G401 (cell line): ENCODE measurements around the gene ZNF558. TPM values are rescaled to one million over a fixed set of nuclear protein-coding genes. Genes with fewer than 3 reads are reported as not detected.
"Not testable (repeated sequence)": the region's sequence is repeated elsewhere in the genome, so short reads cannot be mapped to it uniquely, and the experiment has no call there.

Experiments used
- DNase-seq: peaks from one replicate; pipeline ENCODE4 v3.0.0-alpha.2; 2015; ENCODE audit warnings: low spot score
- in situ Hi-C: cut with HindIII; loops from 2 replicates; pipeline ENCODE4 v1.10.0; 2016; ENCODE audit warnings: low sequenced_read_pairs, mixed read lengths
- total RNA-seq: library from RNA; depleted of rRNA; stranded (reverse); fragments of >200 nt; shearing (Covaris generic); gene quantifications from 2 replicates; pipeline ENCODE4 v1.2.3, GENCODE V29; 2014; rRNA removed

The ZNF558 gene
- total RNA-seq, 1 experiment from 2014 or later = 20.0 TPM

DNA sequence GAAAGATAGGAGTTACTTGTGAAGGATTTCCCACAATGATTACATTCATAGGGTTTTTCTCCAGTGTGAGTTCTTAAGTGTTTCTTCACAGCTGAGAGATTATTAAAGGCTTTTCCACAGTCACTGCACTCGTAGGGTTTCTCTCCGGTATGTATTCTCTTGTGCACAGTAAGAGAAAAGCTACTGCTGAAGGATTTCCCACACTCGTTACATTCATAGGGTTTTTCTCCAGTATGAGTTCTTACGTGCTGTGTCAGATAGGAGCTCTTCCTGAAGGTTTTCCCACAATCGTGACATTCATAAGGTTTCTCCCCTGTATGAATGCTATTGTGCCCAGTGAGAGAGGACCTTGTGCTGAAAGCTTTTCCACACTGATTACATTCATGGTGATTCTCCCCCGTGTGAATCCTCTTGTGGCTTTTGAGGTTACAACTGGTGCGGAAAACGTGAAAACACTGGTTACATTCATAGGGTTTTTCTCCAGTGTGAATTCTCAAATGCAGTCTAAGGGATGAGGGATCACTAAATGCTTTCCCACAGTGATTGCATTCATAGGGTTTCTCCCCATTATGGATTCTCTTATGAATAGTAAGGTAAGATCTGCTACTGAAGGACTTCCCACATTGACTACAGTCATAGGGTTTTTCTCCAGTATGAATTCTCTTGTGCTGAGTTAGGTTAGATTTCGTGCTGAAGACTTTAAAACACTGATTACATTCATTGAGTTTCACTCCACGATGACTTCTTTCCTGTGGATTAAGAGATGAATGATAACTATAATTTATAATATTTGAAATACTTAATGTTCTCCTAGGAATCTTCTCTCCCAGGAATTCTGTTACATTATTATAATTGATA is 20.6 kb downstream of the ZNF558 start:
- in situ Hi-C loops = no loop called here

DNA sequence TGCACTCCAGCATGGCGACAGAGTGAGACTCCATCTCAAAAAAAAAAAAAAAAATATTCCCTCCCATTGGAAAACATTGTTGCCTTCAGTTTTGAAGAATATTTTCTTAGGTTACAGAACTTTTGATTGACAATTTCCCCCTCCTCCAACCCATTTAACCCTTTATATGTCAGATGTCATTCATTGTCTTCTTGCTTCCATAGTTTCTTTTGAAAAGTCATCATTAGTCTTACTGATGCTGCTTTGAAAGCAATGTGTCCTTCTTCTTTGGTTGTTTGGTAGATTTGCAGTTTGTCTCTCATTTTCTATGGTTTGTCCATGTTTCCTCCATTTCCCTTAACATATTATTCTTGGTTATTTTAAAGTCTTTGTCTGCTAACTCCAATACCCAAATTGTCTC is 25.4 kb downstream of the ZNF558 start:
- DNase-seq = no peak
- in situ Hi-C loops = no loop called here

More for the DNA sequence above, 20.6 kb downstream of the ZNF558 start:
- DNase-seq = no peak

DNA sequence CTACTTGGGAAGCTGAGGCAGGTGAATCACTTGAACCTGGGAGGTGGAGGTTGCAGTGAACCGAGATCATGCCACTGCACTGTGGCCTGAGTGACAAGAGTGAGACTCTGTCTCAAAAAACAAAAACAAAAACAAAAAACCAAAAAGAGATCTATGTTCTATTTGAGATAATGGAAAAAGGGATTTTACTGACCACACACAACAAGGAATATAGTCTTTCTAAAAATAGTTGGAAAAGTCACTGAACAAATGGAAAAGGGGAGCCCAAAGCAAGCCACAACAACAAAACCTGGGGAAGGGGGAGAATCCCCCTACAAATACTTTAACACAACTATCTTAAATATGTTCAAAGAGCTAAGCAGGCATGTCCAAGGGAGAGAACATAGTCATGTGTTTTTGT is 37.3 kb downstream of the ZNF558 start:
- in situ Hi-C loops = no loop called here
- no peak for DNase-seq

DNA sequence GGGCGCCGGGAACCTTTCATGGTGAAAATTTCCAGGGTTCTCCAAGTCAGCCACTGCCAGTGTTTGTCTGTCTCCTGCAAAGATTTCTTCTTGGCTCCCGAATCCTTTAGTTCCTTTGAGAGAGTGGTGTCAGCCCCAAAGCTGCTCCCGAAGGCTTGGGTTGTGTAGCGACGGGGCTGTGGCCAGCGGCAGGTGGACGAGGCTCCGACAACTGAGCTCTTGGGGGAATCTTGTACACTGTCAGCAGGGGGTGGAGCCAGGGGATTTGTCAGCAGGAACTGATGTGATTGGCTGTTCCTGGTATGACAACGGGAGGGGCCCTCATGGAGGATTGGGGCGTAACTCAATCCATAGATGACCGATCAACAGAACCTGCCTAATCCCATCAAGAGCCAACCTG is 58.5 kb downstream of the ZNF558 start:
- in situ Hi-C loops, DNase-seq: not testable (repeated sequence)

- in situ Hi-C loops, DNase-seq: not testable (repeated sequence)
Measured at GRCh38 chr19:8769265-8769664, 62.8 kb downstream of the ZNF558 start.

DNA sequence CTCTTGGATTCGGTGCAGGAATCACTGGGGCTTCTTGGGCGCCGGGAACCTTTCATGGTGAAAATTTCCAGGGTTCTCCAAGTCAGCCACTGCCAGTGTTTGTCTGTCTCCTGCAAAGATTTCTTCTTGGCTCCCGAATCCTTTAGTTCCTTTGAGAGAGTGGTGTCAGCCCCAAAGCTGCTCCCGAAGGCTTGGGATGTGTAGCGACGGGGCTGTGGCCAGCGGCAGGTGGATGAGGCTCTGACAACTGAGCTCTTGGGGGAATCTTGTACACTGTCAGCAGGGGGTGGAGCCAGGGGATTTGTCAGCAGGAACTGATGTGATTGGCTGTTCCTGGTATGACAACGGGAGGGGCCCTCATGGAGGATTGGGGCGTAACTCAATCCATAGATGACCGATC is 64.8 kb downstream of the ZNF558 start:
- in situ Hi-C loops, DNase-seq: not testable (repeated sequence)

Other genes with a start within 250 kb of the ZNF558 start
- 8.7 and 14.5 TPM in 2 replicates for gene ADAMTS10, start 221.6 kb downstream of the ZNF558 start, total RNA-seq
- gene NFILZ, start 201.7 kb downstream of the ZNF558 start, total RNA-seq = not detected in 2 replicates
- not detected in 2 replicates for gene ACTL9, start 133.5 kb downstream of the ZNF558 start, total RNA-seq
- not detected in 2 replicates for gene OR2Z1, start 110.7 kb downstream of the ZNF558 start, total RNA-seq
- not detected in 2 replicates for gene MBD3L1, start 73 bp upstream of the ZNF558 start, total RNA-seq
- gene MUC16, start 178.1 kb upstream of the ZNF558 start, total RNA-seq = not detected in 2 replicates